IMR-90 (cell line): ENCODE results near the gene CELSR1. TPM values are rescaled to one million over a fixed set of nuclear protein-coding genes. Genes with fewer than 3 reads are reported as not detected.

Experiments used
- ATAC-seq: fragments of 200-7000 bp; cut with Tn5 transposase; 2 replicates; pipeline ENCODE4 v1.9.1; 2020; ENCODE audit warnings: low read depth, mild to moderate bottlenecking, moderate library complexity
- BruUV-seq: library from RNA; stranded (reverse); fragments of 400-500 nt; replicated peaks from 2 replicates; lab custom pipeline; 2021; lab: Mats Ljungman, UMichigan
- CTCF ChIA-PET: fragments of 300-600 bp; formaldehyde crosslinking; extraction: SDS; loops from one replicate; lab custom pipeline; 2021; ENCODE audit warnings: antibody characterized with exemption; lab: Yijun Ruan, JAX
- POLR2A ChIA-PET: fragments of 300-600 bp; sonication (Branson Sonifier 250); formaldehyde crosslinking; loops from one replicate; lab custom pipeline; 2022; ENCODE audit warnings: antibody characterized with exemption; ENCODE audit not compliant: unreplicated experiment; lab: Charles Lee
- DNase-seq: peaks from one replicate; pipeline ENCODE4 v3.0.0; 2013
- H2AFZ ChIP-seq: replicated peaks from 2 replicates; pipeline ENCODE3; 2013; ENCODE audit warnings: low read length, mild to moderate bottlenecking; ENCODE audit not compliant: poor library complexity
- H2AK5ac ChIP-seq: 2 replicates; pipeline ENCODE4 v1.6.1; 2013; ENCODE audit warnings: low read depth, low read length, inconsistent platforms
- H2AK9ac ChIP-seq: replicated peaks from 2 replicates; pipeline ENCODE3; 2013; ENCODE audit warnings: mild to moderate bottlenecking, low read depth, low read length, moderate library complexity; ENCODE audit not compliant: poor library complexity
- H2BK120ac ChIP-seq: 2 replicates; pipeline ENCODE4 v1.6.1; 2013; ENCODE audit warnings: low read depth, low read length, inconsistent platforms
- H2BK15ac ChIP-seq: 3 replicates; pipeline ENCODE4 v1.6.1; 2013; ENCODE audit warnings: low read depth, low read length, inconsistent platforms
- H2BK20ac ChIP-seq: 2 replicates; pipeline ENCODE4 v1.6.1; 2013; ENCODE audit warnings: low read depth, mild to moderate bottlenecking, inconsistent platforms, low read length, moderate library complexity
- H2BK5ac ChIP-seq: 2 replicates; pipeline ENCODE4 v1.6.1; 2013; ENCODE audit warnings: mild to moderate bottlenecking, low read depth, low read length, inconsistent platforms; ENCODE audit not compliant: poor library complexity, severe bottlenecking
- H3K14ac ChIP-seq: replicated peaks from 2 replicates; pipeline ENCODE4 v1.6.1; 2013; ENCODE audit warnings: low read depth, low read length, inconsistent platforms
- H3K18ac ChIP-seq: 2 replicates; pipeline ENCODE4 v1.6.1; 2013; ENCODE audit warnings: low read depth, low read length, control low read depth
- H3K23ac ChIP-seq: 2 replicates; pipeline ENCODE4 v1.6.1; 2013; ENCODE audit warnings: low read depth, low read length, inconsistent platforms
- H3K27ac ChIP-seq: 2 replicates; pipeline ENCODE4 v1.5.1; 2013; ENCODE audit warnings: mild to moderate bottlenecking, control low read depth, low read length; ENCODE audit not compliant: insufficient read depth
- H3K27me3 ChIP-seq: 2 replicates; pipeline ENCODE4 v1.6.1; 2013; ENCODE audit warnings: low read length; ENCODE audit not compliant: control insufficient read depth, insufficient read depth
- H3K36me3 ChIP-seq: 2 replicates; pipeline ENCODE4 v1.6.1; 2013; ENCODE audit warnings: low read length, mixed read lengths; ENCODE audit not compliant: control insufficient read depth, insufficient read depth
- H3K4ac ChIP-seq: 2 replicates; pipeline ENCODE4 v1.6.1; 2013; ENCODE audit warnings: low read depth, low read length, inconsistent platforms
- H3K4me1 ChIP-seq: 2 replicates; pipeline ENCODE4 v1.6.1; 2013; ENCODE audit warnings: low read length, mixed read lengths; ENCODE audit not compliant: control insufficient read depth, insufficient read depth
- H3K4me2 ChIP-seq: 2 replicates; pipeline ENCODE4 v1.6.1; 2013; ENCODE audit warnings: low read depth, mild to moderate bottlenecking, control low read depth, low read length, moderate library complexity
- H3K4me3 ChIP-seq: 2 replicates; pipeline ENCODE4 v1.5.1; 2013; ENCODE audit warnings: low read depth, mild to moderate bottlenecking, control low read depth, low read length, moderate library complexity; ENCODE audit not compliant: insufficient read depth
- H3K56ac ChIP-seq: 2 replicates; pipeline ENCODE4 v1.6.1; 2013; ENCODE audit warnings: low read length, inconsistent platforms; ENCODE audit not compliant: insufficient read depth; ENCODE audit errors: extremely low read depth
- H3K79me1 ChIP-seq, 2 experiments: 2 replicates each; pipeline ENCODE4 v1.6.1; 2013; ENCODE audit warnings: low read length in 2 of 2, inconsistent platforms in 1 of 2, low read depth in 1 of 2
- H3K9ac ChIP-seq: 2 replicates; pipeline ENCODE4 v1.6.1; 2013; ENCODE audit warnings: low read depth, low read length, control low read depth
- H3K9me1 ChIP-seq: 2 replicates; pipeline ENCODE4 v1.6.1; 2013; ENCODE audit warnings: low read length, inconsistent platforms; ENCODE audit not compliant: insufficient read depth
- H3K9me3 ChIP-seq: 2 replicates; pipeline ENCODE4 v1.6.1; 2013; ENCODE audit warnings: low read length; ENCODE audit not compliant: control insufficient read depth, insufficient read depth
- H4K20me1 ChIP-seq: 2 replicates; pipeline ENCODE4 v1.6.1; 2013; ENCODE audit warnings: low read length, inconsistent platforms; ENCODE audit not compliant: insufficient read depth
- H4K5ac ChIP-seq: 2 replicates; pipeline ENCODE4 v1.6.1; 2013; ENCODE audit warnings: mild to moderate bottlenecking, low read depth, low read length, control low read depth
- H4K8ac ChIP-seq, 2 experiments: 2 replicates each; pipeline ENCODE4 v1.6.1; 2013; ENCODE audit warnings: low read depth in 2 of 2, low read length in 2 of 2, control low read depth in 1 of 2, inconsistent platforms in 1 of 2
- H4K91ac ChIP-seq: 2 replicates; pipeline ENCODE4 v1.6.1; 2013; ENCODE audit warnings: low read depth, low read length, inconsistent platforms; ENCODE audit not compliant: insufficient read depth
- BHLHE40 ChIP-seq: fragments of 150-350 bp; IDR thresholded peaks from 2 replicates; pipeline ENCODE4 v1.6.1; 2016; ENCODE audit warnings: mild to moderate bottlenecking, low read depth, low read length
- CEBPB ChIP-seq: IDR thresholded peaks from 2 replicates; pipeline ENCODE4 v1.6.1; 2012; ENCODE audit warnings: low read depth, low read length, improper control_type of control experiment
- CHD1 ChIP-seq: IDR thresholded peaks from 2 replicates; pipeline ENCODE4 v1.6.1; 2012; ENCODE audit warnings: low read depth, low read length, improper control_type of control experiment
- CTCF ChIP-seq: conservative IDR thresholded peaks from 2 replicates; pipeline ENCODE4 v1.5.1; 2012; ENCODE audit warnings: mild to moderate bottlenecking, low read depth, low read length, improper control_type of control experiment
- ELK1 ChIP-seq: fragments of 150-350 bp; IDR thresholded peaks from 2 replicates; pipeline ENCODE4 v1.6.1; 2016; ENCODE audit warnings: low read depth, mild to moderate bottlenecking, low read length, moderate library complexity, borderline replicate concordance
- FOS ChIP-seq: fragments of 150-350 bp; IDR thresholded peaks from 2 replicates; pipeline ENCODE4 v1.6.1; 2016; ENCODE audit warnings: low read depth, low read length
- MAFK ChIP-seq: IDR thresholded peaks from 2 replicates; pipeline ENCODE4 v1.6.1; 2012; ENCODE audit warnings: low read depth, low read length, improper control_type of control experiment
- MAZ ChIP-seq: IDR thresholded peaks from 2 replicates; pipeline ENCODE4 v1.6.1; 2012; ENCODE audit warnings: low read depth, mild to moderate bottlenecking, low read length, improper control_type of control experiment, moderate library complexity, borderline replicate concordance
- MXI1 ChIP-seq: IDR thresholded peaks from 2 replicates; pipeline ENCODE4 v1.6.1; 2012; ENCODE audit warnings: low read depth, mild to moderate bottlenecking, low read length, moderate library complexity, borderline replicate concordance
- NFE2L2 ChIP-seq: fragments of 150-350 bp; IDR thresholded peaks from 2 replicates; pipeline ENCODE4 v1.6.1; 2016; ENCODE audit warnings: low read depth, mild to moderate bottlenecking, low read length
- POLR2A ChIP-seq: IDR thresholded peaks from 2 replicates; pipeline ENCODE4 v1.6.1; 2012; ENCODE audit warnings: mild to moderate bottlenecking, low read depth, low read length
- RAD21 ChIP-seq: IDR thresholded peaks from 2 replicates; pipeline ENCODE4 v1.6.1; 2012; ENCODE audit warnings: low read length, improper control_type of control experiment
- RCOR1 ChIP-seq: IDR thresholded peaks from 2 replicates; pipeline ENCODE4 v1.6.1; 2012; ENCODE audit warnings: mild to moderate bottlenecking, low read length, improper control_type of control experiment; ENCODE audit not compliant: insufficient replicate concordance
- RFX5 ChIP-seq: IDR thresholded peaks from 2 replicates; pipeline ENCODE4 v1.8.0; 2012; ENCODE audit warnings: low read depth, mild to moderate bottlenecking, low read length, moderate library complexity
- SMC3 ChIP-seq: fragments of 150-350 bp; IDR thresholded peaks from 2 replicates; pipeline ENCODE4 v1.6.1; 2016; ENCODE audit warnings: low read depth, mild to moderate bottlenecking, antibody characterized with exemption, low read length, moderate library complexity
- USF2 ChIP-seq: fragments of 150-350 bp; IDR thresholded peaks from 2 replicates; pipeline ENCODE4 v1.6.1; 2017; ENCODE audit warnings: mild to moderate bottlenecking, antibody characterized with exemption, low read length, low read depth
- WGBS, 2 experiments: methylation state at CpG; one replicate each; pipeline versions ENCODE4 v1.1.5 to v1.1.7; 2013; ENCODE audit warnings: missing lambda C conversion rate in 2 of 2; ENCODE audit not compliant: insufficient read length in 1 of 2; ENCODE audit errors: extremely low coverage in 2 of 2; 5-methylcytosine and 5-hydroxymethylcytosine counted together
- dilution Hi-C: fragments of 300-500 bp; cut with HindIII; formaldehyde crosslinking; loops from one replicate; pipeline ENCODE4 v1.14.3; 2018; ENCODE audit warnings: low sequenced_read_pairs; ENCODE audit not compliant: unreplicated experiment
- in situ Hi-C: fragments of 300-500 bp; cut with MboI; formaldehyde crosslinking; loops from 3 replicates; pipeline ENCODE4 v1.14.3; 2019; ENCODE audit warnings: low sequenced_read_pairs, inconsistent platforms, mixed read lengths
- intact Hi-C: fragments of 100-400 bp; cut with micrococcal nuclease; formaldehyde crosslinking; loops from 2 replicates; pipeline ENCODE4 v1.10.0; 2022
- polyA plus RNA-seq, 3 experiments: library from polyadenylated mRNA; depleted of rRNA; stranded (reverse); fragments of >200 nt; gene quantifications; 2 replicates each; pipeline ENCODE4 v1.2.3, GENCODE V29; 2012; ENCODE audit warnings: low replicate concordance in 1 of 3
- total RNA-seq: library from RNA; depleted of rRNA; stranded (reverse); fragments of >200 nt; gene quantifications from 2 replicates; pipeline ENCODE4 v1.2.3, GENCODE V29; 2012

The CELSR1 gene
- total and polyA plus RNA-seq, 2 of the 4 experiments (the other 2 are of a cell fraction): 0.36 to 0.82 TPM

GRCh38 chr22:46512683-46513082 is 24.7 kb downstream of the CELSR1 start:
- Histone ChIP-seq H2BK120ac (no peak overlapping the region), H3K56ac (no peak overlapping the region), H3K4ac (no peak overlapping the region), H2AK5ac (no peak overlapping the region), H3K36me3 (no peaks in the 10 kb centered on the region), H2AK9ac (no peak overlapping the region), H3K9me3 (no peaks in the 10 kb centered on the region), H4K8ac (no peak overlapping the region), H4K91ac (no peak overlapping the region), H2AFZ (no peak overlapping the region), H2BK5ac (no peak overlapping the region), H3K4me2 (no peak overlapping the region), H3K9ac (no peak overlapping the region), H4K20me1 (no peaks in the 10 kb centered on the region), H2BK20ac (no peak overlapping the region), H3K4me3 (no peak overlapping the region), H3K79me1 (no peaks in the 10 kb centered on the region), H3K18ac (no peak overlapping the region), H3K23ac (no peak overlapping the region), H3K27ac (no peak overlapping the region), H3K9me1 (no peaks in the 10 kb centered on the region), H3K27me3 (peaks cover 6% of the 10 kb centered on the region; the same call in 1 of the 2 replicates), H2BK15ac (no peak overlapping the region), H3K14ac (no peak overlapping the region), H4K5ac (no peak overlapping the region), H3K4me1 (peaks cover 9% of the 10 kb centered on the region)
- ChIA-PET CTCF (no interaction called here), POLR2A (interaction anchor here (1.6 kb wide), 1 partner anchor 12 kb away, joined by 4 read pairs; no protein-coding TSS in a partner anchor)
- no peak for DNase-seq
- intact Hi-C loops: no loop called here
- ATAC-seq: no peak
- BruUV-seq: no TSS peak
- TF ChIP-seq RCOR1 (no peak), MAFK (no peak), POLR2A (no peak), CHD1 (no peak), RAD21 (no peak), ELK1 (no peak), FOS (no peak), BHLHE40 (no peak), USF2 (no peak), NFE2L2 (no peak), MAZ (no peak), SMC3 (no peak), CTCF (no peak), RFX5 (no peak), MXI1 (no peak), CEBPB (no peak)
- WGBS, 2 experiments: 100% methylated on average over 1 of the region's 11 CpGs; no CpG with 5 or more reads in 1 of the 2 experiments
- in situ Hi-C loops: no loop called here
- dilution Hi-C loops: no loop called here
